B cell (primary cell): ENCODE results near the gene DDX50. TPM values are rescaled to one million over a fixed set of nuclear protein-coding genes. Genes with fewer than 3 reads are reported as not detected.
A peak's percentile ranks its signal among the peaks of the same experiment; 100 is the strongest.
"Not testable (repeated sequence)": the region's sequence is repeated elsewhere in the genome, so short reads cannot be mapped to it uniquely, and the experiment has no call there.

ENCODE experiments used
- ATAC-seq: fragments of 200-7000 bp; cut with Tn5 transposase; one replicate; pipeline ENCODE4 v1.10.0; 2021; ENCODE audit warnings: low read depth, mild to moderate bottlenecking, moderate number of reproducible peaks, moderate library complexity
- CTCF ChIA-PET: fragments of 350-600 bp; sonication (Branson Sonifier 250); formaldehyde crosslinking; loops from one replicate; lab custom pipeline; 2021; ENCODE audit warnings: antibody characterized with exemption, inconsistent platforms; lab: Charles Lee
- POLR2A ChIA-PET: fragments of 350-600 bp; sonication (Branson Sonifier 250); formaldehyde crosslinking; loops from one replicate; lab custom pipeline; 2021; ENCODE audit warnings: antibody characterized with exemption; lab: Charles Lee
- DNase-seq: peaks from one replicate; pipeline ENCODE4 v3.0.0; 2013
- H2AFZ ChIP-seq: 2 replicates; pipeline ENCODE4 v1.6.1; 2012; ENCODE audit warnings: mild to moderate bottlenecking, low read depth, low read length; ENCODE audit not compliant: insufficient read depth, poor library complexity, severe bottlenecking
- H3K27ac ChIP-seq, 2 donors: 1 replicate in 1 of 2; 2 replicates in 1 of 2; pipeline ENCODE4 v1.5.1; 2012 to 2013; ENCODE audit warnings: low read length in 2 of 2, mild to moderate bottlenecking in 2 of 2, moderate library complexity in 1 of 2
- H3K27me3 ChIP-seq, 4 experiments: fragments of 200-600 bp in 1 of 4; sonication (generic) in 1 of 4; replicated peaks in 1 of 4; 1 replicate in 2 of 4; 2 replicates in 2 of 4; pipeline versions ENCODE4 v1.6.1 to v1.7.0; 2013 to 2016; ENCODE audit warnings: low read length in 3 of 4, mild to moderate bottlenecking in 2 of 4, mixed read lengths in 1 of 4, moderate library complexity in 1 of 4; ENCODE audit not compliant: insufficient read depth in 4 of 4, control insufficient read depth in 3 of 4; ENCODE audit errors: control extremely low read depth in 1 of 4
- H3K36me3 ChIP-seq, 2 experiments: replicated peaks in 1 of 2; 1 replicate in 1 of 2; 2 replicates in 1 of 2; pipeline versions ENCODE4 v1.6.1 to v1.7.1; 2013; ENCODE audit warnings: low read length in 1 of 2; ENCODE audit not compliant: insufficient read depth in 2 of 2, control insufficient read depth in 1 of 2; ENCODE audit errors: control extremely low read depth in 1 of 2, extremely low read depth in 1 of 2
- H3K4me1 ChIP-seq, 2 donors: fragments of 200-600 bp in 1 of 2; sonication (generic) in 1 of 2; 1 replicate in 1 of 2; 2 replicates in 1 of 2; pipeline versions ENCODE4 v1.5.1 to v1.6.1; 2013 to 2017; ENCODE audit warnings: low read length in 2 of 2; ENCODE audit not compliant: control insufficient read depth in 2 of 2, insufficient read depth in 2 of 2
- H3K4me2 ChIP-seq: replicated peaks from 2 replicates; pipeline ENCODE3; 2012; ENCODE audit warnings: mild to moderate bottlenecking, low read depth, low read length; ENCODE audit not compliant: poor library complexity, severe bottlenecking
- H3K4me3 ChIP-seq, 5 experiments: fragments of 200-600 bp in 1 of 5; sonication (generic) in 1 of 5; 1 replicate in 3 of 5; 2 replicates in 2 of 5; pipeline versions ENCODE4 v1.5.1 to v1.7.0; 2011 to 2016; ENCODE audit warnings: low read length in 4 of 5, mild to moderate bottlenecking in 4 of 5, low read depth in 2 of 5, control low read depth in 1 of 5, moderate library complexity in 1 of 5; ENCODE audit not compliant: insufficient read depth in 1 of 5; ENCODE audit errors: control extremely low read depth in 1 of 5, extremely low read depth in 1 of 5
- H3K79me2 ChIP-seq: fragments of 200-600 bp; sonication (generic); one replicate; pipeline ENCODE4 v1.6.0; 2016; ENCODE audit warnings: low read length; ENCODE audit not compliant: control insufficient read depth, insufficient read depth
- H3K9ac ChIP-seq: fragments of 200-600 bp; sonication (generic); 2 replicates; pipeline ENCODE4 v1.6.1; 2017; ENCODE audit warnings: mild to moderate bottlenecking, low read length, moderate library complexity
- H3K9me3 ChIP-seq, 3 donors: one replicate each; pipeline versions ENCODE4 v1.6.1 to v1.7.1; 2013; ENCODE audit warnings: low read length in 2 of 3; ENCODE audit not compliant: control insufficient read depth in 2 of 3, insufficient read depth in 1 of 3; ENCODE audit errors: control extremely low read depth in 1 of 3
- H4K20me1 ChIP-seq: 2 replicates; pipeline ENCODE4 v1.6.0; 2012; ENCODE audit warnings: mild to moderate bottlenecking, low read length; ENCODE audit not compliant: insufficient read depth, control insufficient read depth, poor library complexity, severe bottlenecking
- H3K27ac Mint-ChIP-seq: one replicate; pipeline ENCODE4 v1.8.0; 2021; ENCODE audit warnings: mixed read lengths
- H3K27me3 Mint-ChIP-seq: one replicate; pipeline ENCODE4 v1.8.0; 2021; ENCODE audit warnings: mixed read lengths
- H3K4me1 Mint-ChIP-seq: one replicate; pipeline ENCODE4 v1.8.0; 2021; ENCODE audit warnings: mixed read lengths
- H3K4me3 Mint-ChIP-seq: one replicate; pipeline ENCODE4 v1.8.0; 2021; ENCODE audit warnings: mixed read lengths
- H3K9me3 Mint-ChIP-seq: one replicate; pipeline ENCODE4 v1.8.0; 2022; ENCODE audit warnings: mixed read lengths; ENCODE audit not compliant: insufficient read depth
- CTCF ChIP-seq: fragments of 200-600 bp; IDR thresholded peaks from one replicate; pipeline ENCODE4 v1.8.0; 2022; ENCODE audit warnings: antibody characterized with exemption, mild to moderate bottlenecking
- EZH2 ChIP-seq: IDR thresholded peaks from 2 replicates; pipeline ENCODE4 v1.6.1; 2012; ENCODE audit warnings: borderline replicate concordance, low read depth, mild to moderate bottlenecking, moderate library complexity, low read length; ENCODE audit not compliant: insufficient read depth, poor library complexity, severe bottlenecking
- WGBS: methylation state at CpG from one replicate; pipeline ENCODE4 v1.1.5; 2013; ENCODE audit warnings: missing lambda C conversion rate; ENCODE audit not compliant: insufficient coverage; 5-methylcytosine and 5-hydroxymethylcytosine counted together
- intact Hi-C: fragments of 100-400 bp; cut with micrococcal nuclease; formaldehyde crosslinking; loops from one replicate; pipeline ENCODE4 v1.10.0; 2022
- polyA plus RNA-seq: library from polyadenylated mRNA; depleted of rRNA; stranded (reverse); fragments of >200 nt; gene quantifications from 2 replicates; pipeline ENCODE4 v1.2.3, GENCODE V29; 2012
- total RNA-seq, 2 donors: library from RNA; stranded (reverse); fragments of 120-200 nt in 1 of 2; gene quantifications; 1 replicate in 1 of 2; 2 replicates in 1 of 2; pipeline versions ENCODE4 v1.2.3 to v1.2.4, GENCODE V29; 2013 to 2022

The DDX50 gene
- total and polyA plus RNA-seq, 2 donors (not counting 1 experiment from before 2014, with no cell fraction given) = 15.6 to 39.3 TPM

- H3K27me3 Mint-ChIP-seq, POLR2A ChIA-PET, H3K27ac ChIP-seq, H3K27ac Mint-ChIP-seq, H4K20me1 ChIP-seq, H2AFZ ChIP-seq, intact Hi-C loops, H3K79me2 ChIP-seq, H3K4me3 Mint-ChIP-seq, DNase-seq, H3K4me3 ChIP-seq, CTCF ChIA-PET, H3K9me3 ChIP-seq, H3K27me3 ChIP-seq, H3K9me3 Mint-ChIP-seq, H3K9ac ChIP-seq, ATAC-seq, H3K4me1 Mint-ChIP-seq, H3K4me1 ChIP-seq, H3K4me2 ChIP-seq: not testable (repeated sequence)
- 100% methylated on average over 2 of the region's 6 CpGs for WGBS
- H3K36me3 ChIP-seq = peaks cover 8 to 86% of the 10 kb centered on the region in 2 experiments
Measured at GRCh38 chr10:68979738-68980137, 78.6 kb downstream of the DDX50 start.

- peaks cover 7 to 81% of the 10 kb centered on the region in 2 experiments for H3K36me3 ChIP-seq
- ATAC-seq (no peak), DNase-seq (no peak)
- no peaks in the 10 kb centered on the region for H3K9me3 Mint-ChIP-seq
- POLR2A ChIA-PET = interaction anchor here (1.1 kb wide), 1 partner anchor 8 kb away, joined by 3 read pairs; no protein-coding TSS in a partner anchor
- H3K27me3 Mint-ChIP-seq = no peaks in the 10 kb centered on the region
- no peak overlapping the region for H2AFZ ChIP-seq
- no peak overlapping the region for H3K4me2 ChIP-seq
- intact Hi-C loops = no loop called here
- H3K27me3 ChIP-seq = no peaks in the 10 kb centered on the region
- no peak for TF ChIP-seq EZH2
- peak; percentile 41 for TF ChIP-seq CTCF
- no peaks in the 10 kb centered on the region for H4K20me1 ChIP-seq
- H3K9me3 ChIP-seq = no peaks in the 10 kb centered on the region
- no peaks in the 10 kb centered on the region for H3K4me1 Mint-ChIP-seq
- H3K27ac Mint-ChIP-seq = no peak overlapping the region
- no peaks in the 10 kb centered on the region for H3K4me1 ChIP-seq
- H3K4me3 ChIP-seq = no peak overlapping the region
- CTCF ChIA-PET = interaction anchor here (0.6 to 1.6 kb wide), 3 partner anchors 13 to 113 kb away, joined by 3 to 6 read pairs (median 4); partner anchors contain the start of gene DDX21
- no peak overlapping the region for H3K9ac ChIP-seq
- no peak overlapping the region for H3K27ac ChIP-seq
- H3K79me2 ChIP-seq = no peaks in the 10 kb centered on the region
- no peak overlapping the region for H3K4me3 Mint-ChIP-seq
- WGBS = no CpG with 5 or more reads among the region's 1 CpG
Measured at GRCh38 chr10:68981074-68981473, 80.0 kb downstream of the DDX50 start.
